Skeletal muscle cell (primary cell): Measurements from ENCODE around the gene ADCY6.

ENCODE experiments used
- DNase-seq: peaks from one replicate; pipeline ENCODE4 v3.0.0-alpha.2; 2010; ENCODE audit warnings: low read depth
- H3K4me3 ChIP-seq: 2 replicates; pipeline ENCODE4 v1.5.1; 2011; ENCODE audit warnings: low read depth, mild to moderate bottlenecking, control low read depth, low read length, moderate library complexity

Gene ADCY6

GRCh38 chr12:48817873-48818830 is 29.3 kb upstream of the ADCY6 start, which contains the start of gene CACNB3:
TSS of gene CACNB3 (plus strand) at chr12:48818496. CDS start at chr12:48818930, 434 bp downstream.
- H3K4me3 ChIP-seq: peak within 1 kb of the TSS; percentile 65
- DNase-seq: no peak

- DNase-seq: no peak
- peak overlapping the region; percentile 90 for H3K4me3 ChIP-seq
These were observed 27.4 kb upstream of the ADCY6 start for GRCh38 chr12:48816143-48816854.

- DNase-seq: peak; percentile 51
- peak overlapping the region; percentile 90 for H3K4me3 ChIP-seq
These were observed 26.5 kb upstream of the ADCY6 start for GRCh38 chr12:48815126-48816110.

DNA sequence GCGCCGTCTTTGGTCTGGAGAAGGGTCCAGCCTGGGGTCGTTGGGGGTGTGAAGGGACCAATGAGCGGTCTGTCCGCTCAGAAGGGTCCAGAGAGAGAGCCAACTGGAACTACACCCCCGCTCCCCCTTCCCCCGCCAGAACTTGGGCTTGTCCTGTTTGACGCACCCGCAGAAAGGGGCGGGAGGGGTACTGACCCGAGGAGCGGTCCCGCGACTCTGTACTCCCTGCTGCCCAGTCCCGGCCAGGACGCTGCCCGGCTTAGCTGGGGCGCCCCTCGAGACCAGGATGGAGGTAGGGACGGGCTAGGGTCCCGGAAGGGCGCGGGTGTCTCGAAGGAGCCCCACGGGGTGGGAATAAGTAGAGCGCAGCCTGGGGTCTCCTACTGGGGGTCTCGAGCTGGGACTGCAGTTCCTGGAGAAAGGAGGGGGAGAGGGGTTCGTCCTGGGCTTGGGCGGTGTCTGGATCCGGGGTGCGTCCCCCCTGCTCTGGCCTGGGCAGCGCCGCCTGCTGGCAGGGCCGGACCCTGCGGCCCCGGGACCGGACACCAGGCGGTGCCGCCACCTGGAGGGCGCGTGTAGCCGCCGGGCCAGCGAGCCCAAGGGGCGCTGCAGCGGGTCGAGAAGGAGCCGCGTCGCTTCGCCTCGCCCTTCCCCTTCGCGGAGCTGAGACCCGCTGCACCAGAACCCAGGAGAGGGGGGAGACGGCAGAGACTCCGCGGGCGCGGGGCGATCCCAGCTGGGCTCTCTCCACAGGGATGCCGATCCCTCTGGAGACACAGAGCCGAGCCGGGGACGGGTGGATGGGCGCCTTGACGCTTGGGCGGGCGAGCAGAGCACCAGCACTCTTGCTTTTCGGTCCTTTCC is 25.6 kb upstream of the ADCY6 start:
- peak overlapping the region; percentile 90 for H3K4me3 ChIP-seq

GRCh38 chr12:48813465-48814261 is 24.8 kb upstream of the ADCY6 start:
- H3K4me3 ChIP-seq: peak overlapping the region; percentile 90
- no peak for DNase-seq

More for the DNA sequence above, 25.6 kb upstream of the ADCY6 start:
- no peak for DNase-seq

GRCh38 chr12:48812389-48812788 is 23.5 kb upstream of the ADCY6 start:
- DNase-seq: no peak
- no peak overlapping the region for H3K4me3 ChIP-seq

- no peak overlapping the region for H3K4me3 ChIP-seq
- no peak for DNase-seq
These were observed 22.7 kb upstream of the ADCY6 start for GRCh38 chr12:48811437-48812090.

GRCh38 chr12:48810903-48811431 is 22.1 kb upstream of the ADCY6 start:
- no peak overlapping the region for H3K4me3 ChIP-seq
- DNase-seq: peak; percentile 87

DNA sequence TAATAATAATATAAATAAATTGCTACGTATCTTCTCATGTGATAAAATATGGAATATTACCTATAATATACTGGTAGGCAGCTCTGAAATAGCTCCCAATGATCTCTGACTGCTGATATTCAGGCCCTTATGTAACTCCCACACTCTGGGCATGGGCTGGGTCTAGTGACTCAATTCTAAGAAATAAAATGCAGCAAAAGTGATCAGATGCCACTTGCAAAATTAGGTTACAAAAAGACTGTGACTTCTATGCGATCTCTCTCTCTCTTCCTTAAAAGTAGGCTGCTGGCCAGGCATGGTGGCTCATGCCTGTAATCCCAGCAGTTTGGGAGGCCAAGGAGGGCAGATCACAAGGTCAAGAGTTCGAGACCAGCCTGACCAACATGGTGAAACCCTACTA is 19.1 kb upstream of the ADCY6 start:
- H3K4me3 ChIP-seq: no peak overlapping the region
- DNase-seq: no peak

DNA sequence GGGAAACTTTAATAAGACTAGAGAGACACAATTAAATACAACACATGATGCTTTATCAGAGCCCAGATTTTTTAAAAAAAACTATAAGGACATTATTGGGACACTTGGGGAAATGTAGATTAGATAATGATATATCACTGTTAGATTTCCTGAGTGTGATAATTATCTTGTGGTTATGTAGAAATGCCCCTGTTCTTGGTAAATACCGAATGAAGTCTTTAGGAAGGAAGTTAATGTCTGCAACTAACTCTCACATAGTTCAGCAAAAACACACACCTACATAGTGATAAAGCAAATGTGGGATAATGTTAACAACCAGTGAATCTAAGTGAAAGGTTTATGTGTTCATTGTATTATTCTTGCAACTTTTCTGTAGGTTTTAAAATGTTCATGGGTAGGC is 14.8 kb upstream of the ADCY6 start:
- DNase-seq: no peak
- H3K4me3 ChIP-seq: no peak overlapping the region

- H3K4me3 ChIP-seq: no peak overlapping the region
- DNase-seq: no peak
These were observed 12.1 kb upstream of the ADCY6 start for GRCh38 chr12:48800971-48801370.

DNA sequence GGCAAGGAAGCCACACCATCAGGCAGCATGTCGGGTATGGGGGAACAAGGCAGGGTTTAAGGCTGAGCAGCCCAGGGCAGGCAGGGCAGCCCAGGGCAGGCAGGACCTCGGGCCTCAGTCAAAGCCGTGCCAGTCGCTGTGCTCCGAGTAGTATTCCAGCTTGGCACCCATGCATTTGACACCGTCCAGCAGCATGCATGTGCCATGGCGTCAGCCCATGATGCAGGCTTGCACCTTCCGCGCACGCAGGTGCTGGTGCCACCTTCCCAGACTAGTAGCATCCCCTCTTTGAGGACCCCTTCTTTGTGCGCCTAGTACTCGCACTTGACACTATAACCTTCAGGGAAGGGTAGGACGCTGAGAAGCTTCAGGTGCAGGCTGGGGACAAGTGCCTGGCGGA is 11.6 kb upstream of the ADCY6 start:
- DNase-seq: no peak
- H3K4me3 ChIP-seq: no peak overlapping the region

GRCh38 chr12:48796976-48797375 is 8.1 kb upstream of the ADCY6 start:
- no peak for DNase-seq
- H3K4me3 ChIP-seq: no peak overlapping the region

- DNase-seq: no peak
- no peak overlapping the region for H3K4me3 ChIP-seq
These were observed 6.9 kb upstream of the ADCY6 start for GRCh38 chr12:48795550-48796455.

GRCh38 chr12:48794870-48795269 is 6.0 kb upstream of the ADCY6 start:
- H3K4me3 ChIP-seq: no peak overlapping the region
- DNase-seq: no peak

GRCh38 chr12:48793696-48794095 is 4.8 kb upstream of the ADCY6 start:
- no peak overlapping the region for H3K4me3 ChIP-seq
- DNase-seq: no peak
